SIG-M5 treated with dmso at 0.1 percent for 504 hours (cell line): ENCODE data around the gene SNRPA1.
A peak's percentile ranks its signal among the peaks of the same experiment; 100 is the strongest.

Experiments used
- DNase-seq: peaks from one replicate; lab custom pipeline; 2025; ENCODE audit not compliant: unreplicated experiment; lab: John Stamatoyannopoulos, UW

The SNRPA1 gene

DNA sequence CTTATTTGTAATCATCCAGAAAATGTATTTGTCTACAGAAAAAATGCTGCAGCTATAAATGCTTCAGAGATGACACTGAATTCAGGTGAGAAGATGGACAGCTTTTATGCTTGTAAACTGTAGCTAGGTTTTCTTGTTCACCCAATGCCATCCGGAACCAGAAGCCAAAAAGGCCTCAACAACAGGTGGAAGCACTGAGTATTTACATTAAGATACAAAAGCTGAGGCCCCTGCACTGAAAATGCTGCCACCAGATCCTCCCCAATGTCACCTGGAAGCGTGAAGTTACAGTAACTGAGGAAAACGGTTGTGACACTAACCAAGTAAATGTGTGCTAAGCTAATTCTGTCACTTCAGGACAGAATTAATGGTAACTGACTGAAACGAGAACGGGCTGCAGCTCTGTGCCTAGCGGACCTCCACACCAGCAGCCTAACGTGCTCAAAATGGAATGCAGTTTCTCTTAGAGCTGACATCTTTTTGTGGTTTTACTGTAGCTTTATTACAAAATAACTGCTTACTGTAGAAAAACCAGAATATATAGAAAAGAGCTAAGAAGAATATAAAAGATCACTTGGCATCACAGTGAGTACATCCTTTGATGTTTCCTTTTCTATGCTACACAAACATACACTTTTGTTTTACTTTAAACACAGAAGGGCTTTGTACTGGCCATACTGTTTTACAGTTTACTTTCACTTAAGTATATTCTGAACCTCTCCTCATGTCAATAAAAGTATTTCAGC is 50.8 kb downstream of the SNRPA1 start:
- DNase-seq, result peak; percentile 27

DNA sequence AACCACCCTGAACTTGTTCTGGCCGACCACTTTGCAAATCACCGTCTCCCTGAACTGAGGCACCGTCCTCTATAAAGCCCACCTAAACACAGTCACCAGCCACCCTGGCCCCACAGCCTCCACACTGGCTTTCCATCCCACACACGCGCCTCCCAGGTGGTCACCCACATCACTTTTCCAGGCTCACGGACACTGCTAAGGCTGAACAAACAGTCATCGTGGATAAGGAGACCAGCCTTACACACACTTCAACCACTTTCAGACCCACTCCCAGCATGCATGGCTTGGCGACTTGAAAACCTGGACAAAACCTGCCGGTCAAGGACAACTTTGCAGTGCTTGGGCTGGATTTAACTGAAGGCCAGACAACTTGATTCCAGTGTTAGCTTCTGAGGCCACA is 51.6 kb downstream of the SNRPA1 start:
- DNase-seq, result no peak

- DNase-seq, result no peak
Observed at GRCh38 chr15:101242999-101243336, 52.1 kb downstream of the SNRPA1 start.

GRCh38 chr15:101242160-101242998 is 52.7 kb downstream of the SNRPA1 start:
- DNase-seq, result peak; percentile 89

DNA sequence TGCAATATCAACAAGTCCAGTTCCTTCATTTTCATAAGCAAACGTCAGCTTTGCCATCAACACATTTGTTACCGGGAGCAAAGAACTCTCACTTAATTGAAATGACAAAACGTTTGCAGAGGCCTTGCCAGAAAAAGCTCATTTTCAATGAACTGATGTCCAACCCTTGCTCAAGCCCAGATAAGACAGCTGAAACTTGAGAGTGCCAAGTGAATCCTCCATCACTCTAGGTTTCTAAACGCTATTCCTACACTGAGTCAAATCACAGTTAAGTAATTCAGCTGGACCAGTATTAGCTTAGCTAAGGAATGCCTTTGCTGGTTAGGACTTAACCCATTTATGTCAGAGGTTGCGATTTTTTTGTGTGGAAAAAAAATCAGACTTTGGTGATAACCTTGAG is 54.7 kb downstream of the SNRPA1 start:
- no peak for DNase-seq

- peak; percentile 91 for DNase-seq
Observed at GRCh38 chr15:101239724-101240136, 55.3 kb downstream of the SNRPA1 start.

DNA sequence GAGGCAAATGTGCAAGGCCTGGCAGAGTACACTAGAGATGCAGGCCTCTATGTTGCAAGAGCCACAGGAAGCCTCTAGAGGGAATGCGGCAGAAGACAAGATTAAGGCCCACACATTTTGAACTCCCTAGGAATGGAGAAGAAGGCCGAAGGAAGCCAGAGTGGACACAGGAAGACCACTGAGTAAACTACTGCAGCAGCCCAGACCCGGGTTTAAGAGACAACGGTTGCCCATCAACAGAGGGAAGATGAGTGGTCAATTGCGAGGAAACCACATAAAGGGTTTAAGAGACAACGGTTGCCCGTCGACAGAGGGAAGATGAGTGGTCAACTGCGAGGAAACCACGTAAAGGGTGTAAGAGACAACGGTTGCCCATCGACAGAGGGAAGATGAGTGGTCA is 57.8 kb downstream of the SNRPA1 start:
- peak; percentile 67 for DNase-seq

DNA sequence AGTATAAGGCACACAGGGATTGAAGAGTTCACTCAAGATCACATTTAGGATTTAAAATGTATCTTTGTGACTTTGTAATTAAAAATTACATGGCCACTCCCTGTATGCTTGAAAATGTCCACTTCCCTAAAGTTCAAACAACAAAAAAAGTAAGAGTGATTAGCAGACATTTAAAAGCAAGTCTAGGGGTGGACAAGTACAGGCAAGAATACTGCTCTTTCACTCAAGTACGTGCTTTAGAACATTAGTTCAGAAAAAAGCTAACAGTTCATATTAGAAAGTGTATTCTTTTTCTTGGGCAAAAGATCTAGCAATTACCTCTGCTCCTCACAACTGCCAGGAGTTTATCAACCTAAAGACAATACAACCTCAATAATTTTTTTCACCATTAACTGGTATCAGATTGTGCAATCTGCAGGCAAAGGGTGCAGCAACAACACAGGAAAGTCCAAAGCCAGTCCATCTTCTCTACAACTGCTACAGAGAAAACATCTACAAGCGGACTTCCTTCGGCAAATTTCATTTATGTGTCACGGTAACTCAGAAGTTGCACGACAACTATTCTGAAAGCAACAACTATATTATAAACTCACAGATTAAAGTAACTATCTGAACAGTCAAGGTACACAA is 61.3 kb downstream of the SNRPA1 start:
- DNase-seq, result no peak

DNA sequence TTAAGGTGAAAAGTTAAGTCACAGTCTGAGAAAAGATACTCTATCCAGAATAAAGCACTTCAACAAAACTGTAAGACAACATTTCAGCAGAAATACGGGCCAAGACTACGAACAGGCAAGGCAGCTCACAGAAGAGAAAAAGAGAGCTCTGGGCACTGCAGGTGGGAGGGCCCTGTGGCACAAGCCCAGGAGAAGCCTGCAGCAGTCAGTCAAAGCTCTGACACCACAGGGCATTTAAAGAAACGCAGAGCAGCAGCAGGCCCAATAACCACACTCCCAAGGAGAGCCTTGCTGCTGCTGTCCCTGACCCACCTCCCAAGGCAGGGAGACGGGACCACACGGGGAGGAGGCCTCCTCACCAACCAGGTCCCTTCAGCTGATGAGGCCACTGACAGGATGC is 62.4 kb downstream of the SNRPA1 start:
- no peak for DNase-seq
